VCaP (cell line): ENCODE results near the gene MAP4K4.
A peak's percentile ranks its signal among the peaks of the same experiment; 100 is the strongest.

Experiments used
- H3K27ac ChIP-seq: fragments of 450-650 bp; 2 replicates; pipeline ENCODE4 v1.5.1; 2017
- CTCF ChIP-seq: fragments of 450-650 bp; conservative IDR thresholded peaks from 2 replicates; pipeline ENCODE4 v1.5.1; 2017; ENCODE audit warnings: mild to moderate bottlenecking, moderate library complexity

The MAP4K4 gene

DNA sequence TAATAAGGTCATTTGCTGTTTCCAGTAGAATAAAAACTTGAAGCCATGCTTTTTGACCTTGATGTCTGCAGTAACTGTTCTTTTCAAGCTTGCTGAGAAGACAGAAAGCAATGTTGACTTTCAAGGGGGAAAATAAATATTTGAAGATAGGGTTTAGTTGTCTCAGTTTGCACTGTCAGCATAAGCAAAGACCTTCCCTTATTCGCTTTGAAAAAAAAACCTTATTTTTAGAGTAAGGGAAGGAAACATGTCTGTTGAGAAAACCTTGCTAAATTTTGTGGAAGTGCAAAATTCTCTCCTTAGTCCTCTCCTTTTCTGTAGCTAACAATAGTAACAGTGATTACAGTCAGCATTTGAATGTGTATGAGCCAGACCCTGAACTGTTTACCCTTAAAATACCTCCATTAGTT lies 43.1 kb downstream of the MAP4K4 start:
- TF ChIP-seq CTCF: no peak
- peak overlapping the region; percentile 70 for H3K27ac ChIP-seq

DNA sequence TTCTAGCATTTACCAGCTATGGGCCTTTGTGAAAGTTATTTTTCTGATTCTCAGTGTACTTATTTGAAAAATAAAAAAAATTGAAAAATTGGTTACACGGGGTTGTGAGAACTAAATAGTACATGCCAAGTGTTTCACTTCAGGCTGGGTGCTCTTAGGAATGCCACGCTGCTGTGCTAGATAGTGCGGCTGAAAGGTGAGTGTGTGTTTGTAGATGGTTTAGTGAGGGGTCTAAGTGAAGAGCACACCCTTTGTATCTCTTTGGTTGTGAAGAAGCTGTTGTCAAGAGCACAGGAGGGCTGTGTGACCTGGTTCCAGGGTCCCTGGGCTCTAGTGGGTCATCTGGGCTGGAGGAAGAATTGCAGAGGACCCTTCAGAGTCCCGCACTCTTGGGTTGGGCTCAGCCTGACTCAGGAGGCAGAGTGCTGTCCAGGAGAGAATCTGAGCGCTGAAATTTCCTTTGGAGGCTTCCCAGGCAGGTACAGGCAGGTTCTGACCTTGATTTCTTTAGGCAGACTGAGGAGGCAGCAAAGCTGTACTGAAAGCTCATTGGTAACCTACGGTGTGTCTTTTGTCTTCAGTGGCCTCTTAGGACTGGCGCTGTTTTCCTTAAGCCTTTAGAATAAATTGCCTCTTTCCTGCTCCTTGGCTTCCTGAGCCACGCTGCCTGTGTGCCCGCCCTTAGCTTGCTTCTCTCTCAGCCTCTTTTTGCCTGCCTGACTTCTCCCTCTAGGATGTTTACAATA lies 44.4 kb downstream of the MAP4K4 start:
- TF ChIP-seq CTCF: no peak
- H3K27ac ChIP-seq: peak overlapping the region; percentile 70

- peak overlapping the region; percentile 70 for H3K27ac ChIP-seq
- TF ChIP-seq CTCF: no peak
These were observed 45.0 kb downstream of the MAP4K4 start for GRCh38 chr2:101742547-101742946.

DNA sequence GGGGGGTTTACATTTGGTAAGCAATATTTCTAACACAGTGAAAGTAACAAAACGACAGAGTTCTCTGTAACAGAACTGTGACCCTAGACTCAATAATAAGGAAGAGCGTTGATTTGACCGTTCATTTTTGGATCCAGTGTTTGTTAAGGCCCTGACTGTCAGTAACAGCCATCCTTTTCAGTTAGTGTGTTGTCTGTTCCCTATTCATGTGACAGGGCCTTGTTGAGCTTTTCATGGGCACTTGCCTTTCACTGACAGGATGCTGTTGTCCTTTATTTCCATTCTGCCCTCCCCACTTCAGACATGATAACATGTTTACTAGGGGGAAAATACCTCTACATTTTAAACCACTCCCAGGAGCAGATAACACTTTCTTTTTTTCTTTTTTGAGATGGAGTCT lies 45.8 kb downstream of the MAP4K4 start:
- no peak for TF ChIP-seq CTCF

GRCh38 chr2:101744832-101745231 lies 47.3 kb downstream of the MAP4K4 start:
- H3K27ac ChIP-seq: no peak overlapping the region; the same call in 1 of the 2 replicates
- no peak for TF ChIP-seq CTCF

More for the DNA sequence above, 45.8 kb downstream of the MAP4K4 start:
- H3K27ac ChIP-seq: peak overlapping the region; percentile 70

DNA sequence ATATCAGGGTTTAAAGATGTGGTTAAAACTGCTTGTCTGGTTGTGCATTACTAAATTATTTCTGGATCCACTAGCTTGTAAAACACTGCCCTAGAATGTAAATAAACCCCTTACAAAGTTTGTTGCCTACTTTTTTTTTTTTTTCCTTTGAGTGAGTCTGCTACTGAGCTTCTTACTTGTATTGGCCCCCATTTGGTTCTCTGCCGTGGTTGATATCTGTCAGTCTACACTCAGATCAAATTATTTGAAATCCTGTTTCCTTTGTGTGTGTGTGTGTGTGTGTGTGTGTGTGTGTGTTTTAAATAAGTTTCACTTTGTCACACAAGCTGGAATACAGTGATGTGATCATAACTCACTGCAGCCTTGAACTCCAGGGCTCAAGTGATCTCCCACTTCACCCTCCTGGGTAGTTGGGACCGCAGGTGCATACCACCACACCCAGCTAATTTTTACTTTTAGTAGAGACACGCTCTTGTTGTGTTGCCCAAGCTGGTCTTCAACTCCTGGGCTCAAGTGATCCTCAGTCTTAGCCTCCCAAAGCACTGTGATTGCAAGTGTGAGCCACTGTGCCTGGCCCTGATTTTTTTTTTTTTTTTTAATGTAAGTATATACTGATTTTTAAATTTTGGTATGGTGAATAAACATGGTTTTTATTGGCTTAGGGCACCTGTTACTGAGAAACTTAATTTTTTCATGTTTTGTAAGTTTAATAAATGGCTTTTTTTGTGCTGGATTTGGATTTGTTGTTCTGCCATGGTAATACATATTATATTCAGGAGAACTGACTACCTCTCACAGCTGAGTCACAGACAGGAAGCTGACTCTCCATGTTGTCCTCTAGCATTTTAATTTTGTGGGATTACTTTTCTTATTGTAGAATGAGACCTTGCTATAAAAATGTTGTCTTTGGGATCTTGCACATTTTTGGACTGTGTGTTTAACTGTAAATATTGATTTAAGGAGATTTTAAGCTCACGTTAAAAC lies 48.5 kb downstream of the MAP4K4 start:
- peak overlapping the region; percentile 85 for H3K27ac ChIP-seq
- TF ChIP-seq CTCF: no peak

GRCh38 chr2:101748000-101748399 lies 50.5 kb downstream of the MAP4K4 start:
- no peak for TF ChIP-seq CTCF
- peak overlapping the region; percentile 85 for H3K27ac ChIP-seq

DNA sequence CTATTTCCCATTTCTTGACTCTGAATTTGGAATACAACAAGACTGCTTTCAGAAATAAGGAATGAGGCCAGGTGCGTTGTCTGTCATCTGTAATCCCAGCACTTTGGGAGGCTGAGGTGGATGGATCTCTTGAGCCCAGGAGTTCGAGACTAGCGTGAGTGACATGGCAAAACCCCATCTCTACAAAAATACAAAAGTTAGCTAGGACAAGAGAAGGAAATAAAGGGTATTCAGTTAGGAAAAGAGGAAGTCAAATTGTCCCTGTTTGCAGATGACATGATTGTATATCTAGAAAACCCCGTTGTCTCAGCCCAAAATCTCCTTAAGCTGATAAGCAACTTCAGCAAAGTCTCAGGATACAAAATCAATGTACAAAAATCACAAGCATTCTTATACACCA lies 51.0 kb downstream of the MAP4K4 start:
- H3K27ac ChIP-seq: peak overlapping the region; percentile 85
